ENCODE data around the gene PTGER1. TPM values are rescaled to one million over a fixed set of nuclear protein-coding genes. Genes with fewer than 3 reads are reported as not detected.

Gene PTGER1
- total and polyA plus RNA-seq, 4 donors = 0.15 to 0.42 (median 0.22) TPM; not detected in 1

- no peak for TF ChIP-seq REST (IDR thresholded peaks at IDR 0.05)
- no peak for TF ChIP-seq TAF1 (conservative IDR thresholded peaks at IDR 0.05)
- TF ChIP-seq FOXA1 (IDR thresholded peaks at IDR 0.05) = no peak
- no peak for TF ChIP-seq RAD21 (IDR thresholded peaks at IDR 0.05)
These were observed 37.3 kb upstream of the PTGER1 start (continued) for GRCh38 chr19:14512406-14512961.

GRCh38 chr19:14511229-14511593 is 36.1 kb upstream of the PTGER1 start:
- peaks cover 5 to 19% (median 14%) of the 10 kb centered on the region in 4 donors for H3K36me3 ChIP-seq (ENCODE audit: control insufficient read depth in 4 of 4, insufficient read depth in 3 of 4, low read depth in 1 of 4, low read length in 3 of 4)
- H3K27me3 ChIP-seq (ENCODE audit: control insufficient read depth in 4 of 4, insufficient read depth in 4 of 4, low read length in 3 of 4) = no peaks in the 10 kb centered on the region
- H3K9me3 ChIP-seq (ENCODE audit: control insufficient read depth in 4 of 4, low read length in 3 of 4) = no peaks in the 10 kb centered on the region
- H3K4me1 ChIP-seq (ENCODE audit: control insufficient read depth in 4 of 4, insufficient read depth in 4 of 4, low read length in 3 of 4) = peaks cover 25 to 49% (median 40%) of the 10 kb centered on the region in 4 donors
- DNase-seq (ENCODE audit: low spot score) = no peak
- WGBS = 84% methylated on average over 4 of the region's 4 CpGs
- peak overlapping the region; percentile 60 to 63 for H3K27ac ChIP-seq (ENCODE audit: low read depth in 1 of 2, low read length in 2 of 2)
- no peak for TF ChIP-seq CTCF (IDR thresholded peaks at IDR 0.05; ENCODE audit: low read depth, low read length, missing input control)
- TF ChIP-seq NR2F2 (IDR thresholded peaks at IDR 0.05) = no peak
- TF ChIP-seq RXRA (IDR thresholded peaks at IDR 0.05) = no peak
- no peak for TF ChIP-seq YY1 (IDR thresholded peaks at IDR 0.05)
- TF ChIP-seq FOXA2 (IDR thresholded peaks at IDR 0.05) = no peak
- TF ChIP-seq EGR1 (IDR thresholded peaks at IDR 0.05; ENCODE audit: low read depth in 2 of 2) = no peak
- no peak for TF ChIP-seq SP1 (IDR thresholded peaks at IDR 0.05)
- no peak overlapping the region for H3K4me3 ChIP-seq (ENCODE audit: low read depth in 1 of 3, low read length in 3 of 3)
- no peak overlapping the region for H3K9ac ChIP-seq (ENCODE audit: low read depth in 1 of 2, low read length in 2 of 2)

- Histone ChIP-seq H3K27ac (ENCODE audit: low read depth in 1 of 2, low read length in 2 of 2) (peak overlapping the region; percentile 60 to 63), H3K4me3 (ENCODE audit: low read depth in 1 of 3, low read length in 3 of 3) (no peak overlapping the region), H3K4me1 (ENCODE audit: control insufficient read depth in 4 of 4, insufficient read depth in 4 of 4, low read length in 3 of 4) (peaks cover 19 to 43% (median 34%) of the 10 kb centered on the region in 4 donors), H3K9ac (ENCODE audit: low read depth in 1 of 2, low read length in 2 of 2) (peak overlapping the region in 1 of 2 donors; percentile 9), H3K9me3 (ENCODE audit: control insufficient read depth in 4 of 4, low read length in 3 of 4) (no peaks in the 10 kb centered on the region), H3K36me3 (ENCODE audit: control insufficient read depth in 4 of 4, insufficient read depth in 3 of 4, low read depth in 1 of 4, low read length in 3 of 4) (peaks cover 2 to 13% (median 10%) of the 10 kb centered on the region in 4 donors), H3K27me3 (ENCODE audit: control insufficient read depth in 4 of 4, insufficient read depth in 4 of 4, low read length in 3 of 4) (no peaks in the 10 kb centered on the region)
- no peak for DNase-seq (ENCODE audit: low spot score)
- 38% methylated on average over 22 of the region's 22 CpGs for WGBS
- TF ChIP-seq JUND (IDR thresholded peaks at IDR 0.05) = peak in 1 of 2 donors; percentile 73
- no peak for TF ChIP-seq HNF4G (IDR thresholded peaks at IDR 0.05)
- TF ChIP-seq MAX (IDR thresholded peaks at IDR 0.05) = peak; percentile 10
- TF ChIP-seq HNF4A (conservative IDR thresholded peaks at IDR 0.05) = peak in 1 of 2 donors; percentile 37
- peak; percentile 59 for TF ChIP-seq ATF3 (IDR thresholded peaks at IDR 0.05)
- TF ChIP-seq REST (IDR thresholded peaks at IDR 0.05) = no peak
- TF ChIP-seq ZBTB33 (IDR thresholded peaks at IDR 0.05) = no peak
- TF ChIP-seq RXRA (IDR thresholded peaks at IDR 0.05) = peak; percentile 33 to 45
- TF ChIP-seq FOXA2 (IDR thresholded peaks at IDR 0.05) = no peak
- peak; percentile 8 for TF ChIP-seq YY1 (IDR thresholded peaks at IDR 0.05)
These were observed 35.4 kb upstream of the PTGER1 start for GRCh38 chr19:14510311-14511228.

All from liver (tissue), 9 donors.